Activated CD4-positive, CD25-positive, alpha-beta regulatory T cell treated with anti-CD3 and anti-CD28 coated beads, Interleukin-2, amount 50 U/mL, for 72 hours (primary cell): ENCODE data around the gene EXOSC7.

Source experiments
- DNase-seq: peaks from one replicate; pipeline ENCODE4 v3.0.0; 2021

EXOSC7 gene

DNA sequence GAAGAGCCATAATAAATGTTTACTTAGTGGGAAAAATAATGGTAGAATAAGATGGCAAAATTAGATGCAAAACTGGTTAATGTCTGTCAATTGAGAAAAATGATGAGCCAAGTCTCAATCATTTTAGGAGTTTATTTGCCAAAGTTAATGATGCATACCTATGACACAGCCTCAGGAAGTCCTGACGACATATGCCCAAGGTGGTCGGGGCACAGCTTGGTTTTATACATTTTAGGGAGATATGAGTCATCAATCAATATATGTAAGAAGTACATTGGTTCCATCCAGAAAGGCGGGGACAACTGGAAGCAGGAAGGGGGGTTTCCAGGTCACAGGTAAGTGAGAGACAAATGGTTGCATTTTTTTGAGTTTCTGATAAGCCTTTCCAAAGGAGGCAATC, 81.5 kb downstream of the EXOSC7 start:
- no peak for DNase-seq

DNA sequence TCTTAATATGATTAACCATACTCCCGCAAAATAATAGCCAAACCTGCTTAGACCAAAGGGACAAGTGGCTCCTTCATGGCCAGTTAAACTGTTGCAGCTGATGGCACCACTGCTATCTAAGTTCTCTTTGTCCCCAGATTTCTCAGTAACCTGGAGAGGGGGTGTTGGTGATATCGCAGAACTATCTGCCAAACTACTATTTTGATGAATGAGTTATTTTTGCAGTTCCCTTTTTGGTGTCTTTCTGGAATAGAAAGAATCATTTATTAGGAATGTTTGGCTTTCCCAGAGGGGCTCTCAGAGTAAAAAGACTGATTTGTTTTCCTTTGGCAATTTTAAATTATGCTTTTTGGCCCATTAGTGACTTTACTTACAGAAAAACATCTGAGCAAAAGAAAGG, 83.1 kb downstream of the EXOSC7 start:
- DNase-seq, result no peak

DNA sequence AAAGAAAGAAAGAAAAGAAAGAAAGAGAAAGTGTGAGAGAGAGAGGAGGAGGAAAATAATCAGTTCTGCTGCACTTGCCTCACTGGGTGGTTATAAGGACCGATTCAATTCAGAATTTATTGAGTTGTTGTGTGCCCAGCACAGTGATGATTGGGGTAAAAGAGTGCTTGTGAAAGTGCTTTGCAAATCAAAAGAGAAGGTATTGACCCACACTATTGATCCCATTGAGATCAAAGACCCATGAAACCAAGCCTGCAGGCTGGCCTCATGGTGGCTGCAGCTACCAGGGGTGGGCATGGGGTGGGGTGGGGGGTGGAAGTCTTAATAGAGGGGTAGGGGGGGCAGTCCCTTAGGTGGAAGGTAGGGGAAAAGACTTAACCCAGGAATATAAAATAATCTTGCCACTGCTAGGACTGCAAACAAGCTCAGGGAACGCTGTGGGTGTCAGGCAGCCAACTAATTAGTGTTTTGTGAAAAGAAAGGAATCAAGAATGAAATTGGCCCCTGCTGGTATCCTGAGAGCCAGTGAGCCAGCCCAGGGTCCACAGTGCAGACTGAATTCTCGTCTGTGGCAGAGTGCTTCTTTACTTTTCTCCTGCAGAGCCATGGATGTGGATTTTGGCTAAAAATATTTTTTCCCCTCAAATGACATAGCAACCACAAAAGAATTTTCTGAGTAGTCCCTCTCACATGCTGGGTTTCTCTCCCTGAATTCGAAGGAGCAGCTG, 84.3 kb downstream of the EXOSC7 start:
- DNase-seq, result no peak
